Ovary (tissue), 9 donors: Measurements from ENCODE around the gene KHDRBS2. TPM values are rescaled to one million over a fixed set of nuclear protein-coding genes. Genes with fewer than 3 reads are reported as not detected.

ENCODE experiments used
- DNase-seq, 5 donors: peaks; one replicate each; pipeline ENCODE4 v3.0.0-alpha.2; 2019 to 2020
- H3K27ac ChIP-seq, 2 donors: fragments of 200-600 bp; one replicate each; pipeline versions ENCODE4 v1.5.1 to v1.8.0; 2019 to 2022
- H3K27me3 ChIP-seq: fragments of 200-600 bp; one replicate; pipeline ENCODE4 v1.8.0; 2022
- H3K36me3 ChIP-seq: fragments of 200-600 bp; sonication (generic); one replicate; pipeline ENCODE4 v1.5.1; 2019
- H3K4me1 ChIP-seq: one replicate; pipeline ENCODE4 v1.8.1; 2013; ENCODE audit warnings: mild to moderate bottlenecking, moderate library complexity; ENCODE audit not compliant: insufficient read depth
- H3K4me3 ChIP-seq: fragments of 200-600 bp; sonication (generic); one replicate; pipeline ENCODE4 v1.5.1; 2017
- H3K9me3 ChIP-seq, 2 donors: fragments of 200-600 bp in 1 of 2; sonication (generic) in 1 of 2; one replicate each; pipeline versions ENCODE4 v1.5.1 to v1.8.1; 2013 to 2019; ENCODE audit warnings: mild to moderate bottlenecking in 1 of 2, moderate library complexity in 1 of 2
- EP300 ChIP-seq: sonication (generic); formaldehyde crosslinking; IDR thresholded peaks from one replicate; pipeline ENCODE4 v1.6.1; 2017; ENCODE audit warnings: antibody characterized with exemption
- POLR2A ChIP-seq: fragments of 450-650 bp; IDR thresholded peaks from one replicate; pipeline ENCODE4 v1.6.1; 2017; ENCODE audit warnings: antibody characterized with exemption, mild to moderate bottlenecking, moderate library complexity
- WGBS, 3 donors: extraction: QIAGEN DNeasy Blood & Tissue Kit in 1 of 3; methylation state at CpG; one replicate each; pipeline versions ENCODE4 v1.1.5 to v1.1.7; 2013 to 2017; 5-methylcytosine and 5-hydroxymethylcytosine counted together
- intact Hi-C, 4 donors: fragments of 100-400 bp; cut with DNase I; formaldehyde crosslinking; loops; one replicate each; pipeline versions ENCODE4 v1.11.0 to v1.15.1; 2022 to 2023
- polyA plus RNA-seq, 2 donors: library from polyadenylated mRNA; stranded (reverse); fragments of 200-250 nt in 1 of 2; fragments of 350-450 nt in 1 of 2; fragmentation: Illumina TruSeq in 1 of 2; extraction: RNeasy Lipid Tissue Mini Kit (QIAGEN cat#74804) in 1 of 2; gene quantifications; one replicate each; pipeline ENCODE4 v1.2.3, GENCODE V29; 2013 to 2014
- total RNA-seq, 7 donors: library from RNA; depleted of rRNA in 2 of 7; stranded (reverse); fragments of >200 nt in 2 of 7; fragmentation: NEBNext Ultra II Directional in 3 of 7; extraction: Animal tissue kit (Norgen Biotek cat#: 25700) in 3 of 7; gene quantifications; one replicate each; pipeline versions ENCODE4 v1.1.0 to v1.2.4, GENCODE V29; 2016 to 2023
- TF ChIP-seq, protein P1 (sequence below), 3 donors: fragments of 450-650 bp in 2 of 3; fragments of 200-600 bp in 1 of 3; IDR thresholded peaks; one replicate each; pipeline versions ENCODE4 v1.5.1 to v1.8.0; 2016 to 2022; ENCODE audit warnings: antibody characterized with exemption in 3 of 3, mild to moderate bottlenecking in 1 of 3
- donor health status: DM: no; HTN: no; CAD: no; lungs with moderate emphysema.
- donor health status: DM: no; HTN: no; CAD: no.
- donor health status: Bipolar disorder and iron deficiency.
- donor health status: DM: yes; HTN: yes; CAD: no.
- donor health status: DM: no; HTN: no; CAD: no.
- donor health status: DM: yes; HTN: yes; CAD: no.

The KHDRBS2 gene
- total and polyA plus RNA-seq, 9 donors = 0.07 to 2.2 (median 0.23) TPM; not detected in 3

DNA sequence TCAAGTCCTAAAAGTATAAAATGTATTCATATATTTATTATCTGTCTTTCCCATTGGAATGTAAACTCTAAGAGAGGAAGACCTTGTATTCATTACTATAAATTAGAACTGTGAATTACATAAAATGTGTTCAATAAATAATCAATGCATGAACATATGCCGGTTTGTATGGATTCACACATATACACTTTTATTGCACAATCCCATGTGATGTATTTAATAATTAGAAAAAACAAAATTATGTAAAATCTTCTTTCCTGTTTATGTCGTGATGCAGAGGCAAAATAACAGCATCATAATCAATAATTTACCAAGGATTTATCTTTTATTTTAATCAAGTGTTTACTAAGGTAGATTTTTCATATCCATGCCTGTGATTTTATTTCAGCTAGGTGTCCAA is 240.5 kb downstream of the KHDRBS2 start:
- Histone ChIP-seq H3K27me3 (no peaks in the 10 kb centered on the region), H3K4me1 (no peaks in the 10 kb centered on the region), H3K36me3 (no peaks in the 10 kb centered on the region), H3K4me3 (no peak overlapping the region), H3K27ac (no peak overlapping the region), H3K9me3 (no peaks in the 10 kb centered on the region)
- intact Hi-C loops = no loop called here
- TF ChIP-seq POLR2A = no peak
- WGBS, 3 donors = 82 to 86% (median 85%) methylated on average over 2 of the region's 2 CpGs
- no peak for DNase-seq

DNA sequence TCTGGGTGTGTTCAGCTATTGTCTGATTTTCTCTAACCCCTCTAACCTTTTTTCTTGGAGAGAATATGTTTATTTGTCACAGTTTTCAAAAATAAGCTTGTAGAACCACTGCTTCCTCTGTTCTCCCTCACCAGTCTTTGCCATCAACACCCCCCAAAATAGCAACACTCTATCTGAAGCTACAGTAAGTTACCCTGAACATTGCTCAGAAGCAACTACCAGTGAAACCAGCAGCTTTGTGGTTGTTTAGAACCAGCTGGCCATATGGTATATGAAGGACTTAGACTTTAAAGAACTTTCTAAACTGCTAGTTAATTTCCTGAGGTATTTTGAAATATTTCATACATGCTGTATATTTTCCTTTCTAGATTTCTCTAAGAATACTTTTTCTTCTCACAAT is 242.9 kb downstream of the KHDRBS2 start:
- no peak for DNase-seq
- H3K4me3 ChIP-seq = no peak overlapping the region
- TF ChIP-seq POLR2A = no peak
- H3K9me3 ChIP-seq = no peaks in the 10 kb centered on the region
- H3K27ac ChIP-seq = no peak overlapping the region
- H3K36me3 ChIP-seq = no peaks in the 10 kb centered on the region
- H3K4me1 ChIP-seq = no peaks in the 10 kb centered on the region
- intact Hi-C loops = no loop called here
- H3K27me3 ChIP-seq = no peaks in the 10 kb centered on the region

DNA sequence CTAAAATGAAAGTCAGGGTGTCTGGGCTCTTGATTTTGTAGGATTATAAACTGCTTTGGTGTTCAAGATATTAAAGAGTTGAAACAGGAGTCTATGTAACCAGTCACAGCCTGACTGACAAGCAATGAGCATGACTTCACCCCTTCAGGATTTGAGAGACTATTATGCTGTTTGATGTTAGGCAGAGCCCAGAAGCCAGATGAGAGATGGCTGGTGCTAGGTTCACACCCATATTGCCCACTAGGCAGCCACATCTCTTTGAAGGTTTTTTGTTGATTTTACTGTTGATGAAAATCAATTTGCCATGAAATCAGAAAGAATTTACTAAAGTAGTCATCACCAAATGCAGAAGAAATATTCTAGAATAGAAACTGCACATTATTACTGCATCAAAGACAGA is 243.6 kb downstream of the KHDRBS2 start:
- H3K36me3 ChIP-seq = no peaks in the 10 kb centered on the region
- no peak overlapping the region for H3K27ac ChIP-seq
- no peaks in the 10 kb centered on the region for H3K4me1 ChIP-seq
- H3K4me3 ChIP-seq = no peak overlapping the region
- H3K9me3 ChIP-seq = no peaks in the 10 kb centered on the region
- DNase-seq = no peak
- TF ChIP-seq POLR2A (no peak), EP300 (no peak)
- TF ChIP-seq, protein P1, sequence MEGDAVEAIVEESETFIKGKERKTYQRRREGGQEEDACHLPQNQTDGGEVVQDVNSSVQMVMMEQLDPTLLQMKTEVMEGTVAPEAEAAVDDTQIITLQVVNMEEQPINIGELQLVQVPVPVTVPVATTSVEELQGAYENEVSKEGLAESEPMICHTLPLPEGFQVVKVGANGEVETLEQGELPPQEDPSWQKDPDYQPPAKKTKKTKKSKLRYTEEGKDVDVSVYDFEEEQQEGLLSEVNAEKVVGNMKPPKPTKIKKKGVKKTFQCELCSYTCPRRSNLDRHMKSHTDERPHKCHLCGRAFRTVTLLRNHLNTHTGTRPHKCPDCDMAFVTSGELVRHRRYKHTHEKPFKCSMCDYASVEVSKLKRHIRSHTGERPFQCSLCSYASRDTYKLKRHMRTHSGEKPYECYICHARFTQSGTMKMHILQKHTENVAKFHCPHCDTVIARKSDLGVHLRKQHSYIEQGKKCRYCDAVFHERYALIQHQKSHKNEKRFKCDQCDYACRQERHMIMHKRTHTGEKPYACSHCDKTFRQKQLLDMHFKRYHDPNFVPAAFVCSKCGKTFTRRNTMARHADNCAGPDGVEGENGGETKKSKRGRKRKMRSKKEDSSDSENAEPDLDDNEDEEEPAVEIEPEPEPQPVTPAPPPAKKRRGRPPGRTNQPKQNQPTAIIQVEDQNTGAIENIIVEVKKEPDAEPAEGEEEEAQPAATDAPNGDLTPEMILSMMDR (IDR thresholded peaks at IDR 0.05) = no peak
- no peaks in the 10 kb centered on the region for H3K27me3 ChIP-seq
- intact Hi-C loops = no loop called here

DNA sequence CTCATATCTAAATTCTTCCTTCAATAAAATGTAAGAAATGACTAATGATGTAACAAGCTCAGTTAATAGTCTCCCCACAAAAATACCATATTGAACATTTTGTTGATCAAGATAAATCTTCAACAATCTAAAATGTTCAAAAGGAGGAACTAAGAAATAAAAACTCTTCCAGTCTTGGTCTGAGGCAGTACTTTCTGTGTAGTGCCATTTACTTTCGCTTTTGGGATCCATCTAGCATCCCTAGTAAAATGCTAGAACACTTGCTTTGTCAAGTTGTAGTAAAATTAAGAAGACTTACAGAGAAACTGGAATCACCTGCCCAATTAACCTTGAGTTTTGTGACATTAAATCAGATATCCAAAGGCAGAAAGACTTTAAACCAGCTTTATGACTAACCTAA is 246.4 kb downstream of the KHDRBS2 start:
- DNase-seq = no peak
- Histone ChIP-seq H3K4me3 (no peak overlapping the region), H3K4me1 (no peaks in the 10 kb centered on the region), H3K9me3 (no peaks in the 10 kb centered on the region), H3K27ac (no peak overlapping the region), H3K36me3 (no peaks in the 10 kb centered on the region), H3K27me3 (no peaks in the 10 kb centered on the region)
- intact Hi-C loops = no loop called here
- TF ChIP-seq EP300 (no peak), POLR2A (no peak)
- TF ChIP-seq, protein P1 (IDR thresholded peaks at IDR 0.05) = no peak
- 73 to 84% (median 79%) methylated on average over 1 of the region's 1 CpG for WGBS, 3 donors

DNA sequence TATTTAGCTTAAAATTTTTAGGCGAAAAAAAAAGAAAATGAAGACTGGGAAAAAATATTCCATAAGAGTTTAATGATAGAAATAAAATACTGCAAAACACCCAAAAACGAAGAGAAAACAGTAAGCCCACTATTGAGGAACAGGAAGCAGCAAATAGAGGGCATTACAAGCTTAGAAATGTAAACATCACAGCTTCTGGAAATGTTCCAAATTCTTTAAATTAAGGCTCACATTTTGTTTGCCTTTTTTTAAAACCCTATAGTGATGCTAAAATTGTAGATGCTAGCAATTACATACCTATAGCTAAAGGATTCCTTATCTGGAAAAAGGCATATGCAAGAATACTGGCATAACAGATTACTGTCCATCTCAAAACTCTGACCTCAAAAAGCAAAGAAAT is 248.6 kb downstream of the KHDRBS2 start:
- H3K4me1 ChIP-seq = no peaks in the 10 kb centered on the region
- no peak overlapping the region for H3K27ac ChIP-seq
- 42 to 51% (median 42%) methylated on average over 2 of the region's 2 CpGs for WGBS, 3 donors
- intact Hi-C loops = no loop called here
- H3K4me3 ChIP-seq = no peak overlapping the region
- H3K9me3 ChIP-seq = no peaks in the 10 kb centered on the region
- no peaks in the 10 kb centered on the region for H3K27me3 ChIP-seq
- H3K36me3 ChIP-seq = no peaks in the 10 kb centered on the region
- TF ChIP-seq, protein P1 (IDR thresholded peaks at IDR 0.05) = no peak
- TF ChIP-seq EP300 (no peak), POLR2A (no peak)
- no peak for DNase-seq

DNA sequence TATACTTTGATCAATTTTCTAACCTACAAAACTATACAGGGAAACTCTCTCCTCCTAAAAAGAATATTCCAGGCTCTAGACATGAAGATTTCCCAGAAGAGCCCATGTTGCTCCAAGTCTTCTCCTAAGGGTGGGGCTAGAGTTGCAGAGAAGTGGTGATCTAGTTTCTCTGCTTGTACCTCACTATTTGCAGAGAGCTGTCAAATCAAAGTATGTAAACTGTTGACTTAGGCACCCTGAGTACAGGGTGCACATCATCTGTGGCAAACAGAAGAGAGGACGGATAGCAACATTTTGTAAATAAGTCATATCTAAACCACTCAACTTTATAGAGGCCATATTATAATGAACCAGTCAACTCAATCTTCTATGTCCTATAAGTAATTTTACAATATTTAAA is 250.1 kb downstream of the KHDRBS2 start:
- Histone ChIP-seq H3K36me3 (no peaks in the 10 kb centered on the region), H3K4me1 (no peaks in the 10 kb centered on the region), H3K27me3 (no peaks in the 10 kb centered on the region), H3K27ac (no peak overlapping the region), H3K9me3 (no peaks in the 10 kb centered on the region), H3K4me3 (no peak overlapping the region)
- TF ChIP-seq, protein P1 (IDR thresholded peaks at IDR 0.05) = no peak
- TF ChIP-seq EP300 (no peak), POLR2A (no peak)
- no peak for DNase-seq
- WGBS, 3 donors = 73 to 97% (median 84%) methylated on average over 1 of the region's 1 CpG
- intact Hi-C loops = no loop called here
